GM12865 (cell line): ENCODE results near the gene ILF2.

Experiments used
- DNase-seq: peaks from one replicate; pipeline ENCODE4 v3.0.0; 2010; ENCODE audit warnings: low read depth
- H3K4me3 ChIP-seq: 2 replicates; pipeline ENCODE4 v1.5.1; 2011; ENCODE audit warnings: mild to moderate bottlenecking, low read depth, low read length, control low read depth
- TF ChIP-seq, protein P1 (sequence below): IDR thresholded peaks from 2 replicates; pipeline ENCODE4 v1.5.1; 2011; ENCODE audit warnings: low read length, control low read depth, low read depth, inconsistent platforms; ENCODE audit not compliant: insufficient read depth; ENCODE audit errors: missing control alignments

Gene ILF2

DNA sequence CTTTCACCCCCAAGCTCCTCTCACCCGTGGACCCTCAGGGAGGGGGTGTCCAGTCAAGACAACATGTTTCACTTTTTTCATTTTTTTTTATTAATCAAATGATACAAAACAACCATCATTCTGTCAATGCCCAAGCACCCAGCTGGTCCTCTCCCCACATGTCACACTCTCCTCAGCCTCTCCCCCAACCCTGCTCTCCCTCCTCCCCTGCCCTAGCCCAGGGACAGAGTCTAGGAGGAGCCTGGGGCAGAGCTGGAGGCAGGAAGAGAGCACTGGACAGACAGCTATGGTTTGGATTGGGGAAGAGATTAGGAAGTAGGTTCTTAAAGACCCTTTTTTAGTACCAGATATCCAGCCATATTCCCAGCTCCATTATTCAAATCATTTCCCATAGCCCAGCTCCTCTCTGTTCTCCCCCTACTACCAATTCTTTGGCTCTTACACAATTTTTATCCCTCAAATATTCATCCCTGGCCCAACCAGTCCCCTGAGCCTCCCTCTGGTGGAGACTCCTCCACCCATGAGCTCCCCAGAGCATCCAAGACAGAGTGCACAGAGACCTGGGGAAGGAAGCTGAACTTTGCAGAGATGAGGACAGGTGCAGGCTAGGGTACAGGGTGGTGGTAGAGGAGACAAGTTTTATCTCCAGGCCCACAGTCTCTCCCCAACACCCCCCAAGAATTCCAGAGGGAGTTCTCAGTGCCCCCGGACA is 56.4 kb downstream of the ILF2 start:
- no peak overlapping the region for H3K4me3 ChIP-seq
- TF ChIP-seq, protein P1, sequence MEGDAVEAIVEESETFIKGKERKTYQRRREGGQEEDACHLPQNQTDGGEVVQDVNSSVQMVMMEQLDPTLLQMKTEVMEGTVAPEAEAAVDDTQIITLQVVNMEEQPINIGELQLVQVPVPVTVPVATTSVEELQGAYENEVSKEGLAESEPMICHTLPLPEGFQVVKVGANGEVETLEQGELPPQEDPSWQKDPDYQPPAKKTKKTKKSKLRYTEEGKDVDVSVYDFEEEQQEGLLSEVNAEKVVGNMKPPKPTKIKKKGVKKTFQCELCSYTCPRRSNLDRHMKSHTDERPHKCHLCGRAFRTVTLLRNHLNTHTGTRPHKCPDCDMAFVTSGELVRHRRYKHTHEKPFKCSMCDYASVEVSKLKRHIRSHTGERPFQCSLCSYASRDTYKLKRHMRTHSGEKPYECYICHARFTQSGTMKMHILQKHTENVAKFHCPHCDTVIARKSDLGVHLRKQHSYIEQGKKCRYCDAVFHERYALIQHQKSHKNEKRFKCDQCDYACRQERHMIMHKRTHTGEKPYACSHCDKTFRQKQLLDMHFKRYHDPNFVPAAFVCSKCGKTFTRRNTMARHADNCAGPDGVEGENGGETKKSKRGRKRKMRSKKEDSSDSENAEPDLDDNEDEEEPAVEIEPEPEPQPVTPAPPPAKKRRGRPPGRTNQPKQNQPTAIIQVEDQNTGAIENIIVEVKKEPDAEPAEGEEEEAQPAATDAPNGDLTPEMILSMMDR = no peak
- no peak for DNase-seq

DNA sequence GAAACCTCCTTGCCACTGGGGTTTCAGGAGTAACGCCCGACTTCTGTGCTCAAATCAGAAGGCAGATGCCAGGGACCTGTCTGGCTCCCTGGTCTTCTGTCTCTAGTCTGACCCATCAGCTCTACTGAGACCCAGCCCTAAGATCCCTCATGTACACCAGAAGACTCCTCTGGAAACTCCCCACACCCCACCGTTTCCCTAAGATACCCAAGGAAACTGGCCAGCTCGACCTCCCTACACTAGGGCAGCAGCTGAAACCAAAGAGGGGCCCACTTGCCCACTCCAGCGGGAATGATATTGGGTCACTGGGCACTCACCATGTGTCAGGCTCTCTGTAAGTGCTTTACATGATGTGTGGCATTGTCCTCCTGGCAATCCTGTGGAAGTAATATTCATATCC is 57.4 kb downstream of the ILF2 start:
- TF ChIP-seq, protein P1 = no peak
- H3K4me3 ChIP-seq = no peak overlapping the region
- DNase-seq = no peak

DNA sequence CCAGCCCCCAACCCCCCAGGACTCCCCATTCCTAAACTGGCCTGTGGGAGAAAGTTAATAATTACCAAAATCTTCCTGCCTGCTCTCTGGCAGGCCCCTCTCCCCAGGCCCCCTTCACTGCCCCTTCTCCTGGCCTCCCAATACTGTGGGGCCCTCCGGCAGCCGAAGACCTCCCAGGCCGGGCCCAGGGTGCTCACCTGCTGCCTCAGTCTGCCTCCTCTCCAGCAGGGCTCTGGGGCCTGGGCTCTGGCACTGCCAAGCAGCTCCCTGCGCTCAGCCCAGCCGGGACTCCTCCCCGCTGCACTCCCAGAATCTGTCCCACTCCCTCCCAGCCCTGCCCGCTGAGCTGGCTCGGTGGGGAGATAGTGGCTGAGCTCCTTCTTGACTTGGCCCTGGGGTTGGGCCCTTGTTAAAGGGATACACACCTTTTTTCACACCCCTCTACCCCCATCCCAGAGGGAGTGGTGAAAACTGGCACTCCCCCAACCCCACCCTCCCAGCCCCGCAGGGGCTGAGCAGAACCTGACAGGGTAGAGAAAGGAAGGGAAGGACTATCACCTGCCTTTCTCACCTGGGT is 58.0 kb downstream of the ILF2 start, which contains the start of gene S100A16:
Gene S100A16, minus strand, starts transcription at position 383 of the 577 bp plus-strand sequence. CDS start 4,986 bp downstream, outside the sequence.
- TF ChIP-seq, protein P1 = no peak
- DNase-seq = no peak
- H3K4me3 ChIP-seq = no peak within 1 kb of the TSS

DNA sequence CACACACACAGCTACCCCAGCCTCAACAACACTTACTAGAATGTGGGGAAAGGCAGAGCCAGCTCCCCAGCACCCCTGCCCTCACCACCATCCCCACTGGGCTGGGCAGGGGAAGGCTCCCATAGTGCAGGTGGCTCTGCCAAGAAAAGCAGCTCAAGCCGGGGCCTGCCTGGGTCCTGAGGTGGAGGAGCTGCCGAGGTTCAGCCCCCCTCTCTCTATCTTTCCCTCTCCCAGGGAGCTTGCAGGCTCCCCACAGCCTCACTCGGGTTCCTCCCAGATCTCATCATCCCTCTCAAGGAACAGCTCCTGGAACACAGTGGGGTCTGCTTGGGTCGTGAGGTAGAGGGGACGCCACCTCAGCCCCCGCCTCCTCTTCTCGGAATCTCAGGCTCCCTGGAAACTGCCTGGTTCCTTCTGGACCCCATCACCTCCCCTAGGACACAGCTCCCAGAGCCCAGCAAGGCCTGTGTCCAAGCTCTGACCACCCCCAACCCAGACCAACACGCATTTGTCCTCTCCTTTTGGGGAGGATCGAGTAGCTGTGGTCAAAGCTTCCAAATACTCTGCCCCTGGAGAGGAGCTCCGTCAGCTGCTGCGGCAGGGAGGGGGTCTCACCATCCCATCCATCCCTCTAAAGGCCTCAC is 58.6 kb downstream of the ILF2 start:
- TF ChIP-seq, protein P1 = no peak
- no peak overlapping the region for H3K4me3 ChIP-seq
- DNase-seq = no peak
